MV-4-11 (cell line): Measurements from ENCODE around the gene PLK1.
"Not testable (repeated sequence)": the region's sequence is repeated elsewhere in the genome, so short reads cannot be mapped to it uniquely, and the experiment has no call there.

Source experiments
- DNase-seq: peaks from one replicate; lab custom pipeline; 2025; lab: John Stamatoyannopoulos, UW

Gene PLK1

DNA sequence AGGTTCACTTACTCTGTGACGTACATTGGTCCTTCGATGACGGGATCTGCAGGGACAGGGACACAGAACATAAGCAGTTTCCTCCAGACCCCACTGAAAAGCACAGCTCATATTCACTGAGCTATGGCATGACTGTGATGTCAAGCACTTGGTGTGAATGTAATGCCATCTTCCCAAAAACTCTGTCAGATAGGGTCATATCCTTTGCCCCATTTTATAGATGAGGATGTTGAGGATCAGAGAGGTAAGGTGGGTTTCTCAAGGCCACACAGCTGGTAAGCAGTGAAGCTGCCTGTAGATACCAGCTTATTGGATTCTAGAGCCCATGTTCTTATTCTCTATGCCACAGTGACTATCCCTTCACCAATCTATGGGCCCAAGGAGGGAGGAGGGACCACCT, 31.8 kb downstream of the PLK1 start:
- DNase-seq: no peak

DNA sequence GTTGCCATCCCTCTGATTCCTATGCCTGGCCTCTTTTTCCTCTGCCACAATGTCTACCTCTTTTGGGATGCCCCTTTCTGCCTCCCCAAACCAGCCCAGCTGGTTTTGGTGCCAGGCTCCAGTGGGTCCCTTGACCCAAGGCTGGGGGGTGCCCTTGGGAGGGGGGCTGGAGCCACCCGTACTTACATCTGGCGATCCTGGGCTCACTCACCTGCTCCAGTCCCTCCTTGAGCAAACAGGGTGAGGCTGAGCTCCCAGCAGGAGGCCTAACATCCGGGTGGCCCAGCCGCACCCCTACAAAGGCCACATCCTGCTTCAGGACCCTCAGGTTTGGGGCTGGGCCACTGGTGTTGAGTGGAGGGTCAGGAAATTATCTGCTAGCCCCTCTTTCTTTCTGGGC, 33.1 kb downstream of the PLK1 start:
- no peak for DNase-seq

DNA sequence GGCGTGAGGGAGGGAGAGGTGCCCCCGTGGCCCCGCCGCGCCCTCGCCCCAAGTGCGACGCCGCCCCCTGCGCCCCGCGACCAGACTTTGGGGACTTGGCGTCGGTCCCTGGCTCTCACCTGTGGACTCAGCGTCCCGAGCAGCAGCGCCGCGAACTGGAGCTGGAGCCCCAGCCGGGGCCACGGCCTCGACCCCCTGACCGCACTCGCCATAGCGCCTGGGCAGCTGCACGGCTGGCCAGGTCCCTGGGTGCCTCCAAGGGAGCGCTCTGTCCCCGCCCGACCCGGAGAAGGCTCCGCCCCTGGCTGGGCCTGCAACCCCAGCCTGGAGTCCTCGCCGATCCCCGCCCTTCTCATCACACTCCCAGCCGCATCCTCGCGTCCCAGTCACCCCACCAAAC, 34.3 kb downstream of the PLK1 start, which contains the start of gene ERN2:
Gene ERN2 (minus strand): TSS at position 247 of the 400 bp plus-strand sequence. CDS start 35 bp downstream, at position 212.
- no peak for DNase-seq

DNA sequence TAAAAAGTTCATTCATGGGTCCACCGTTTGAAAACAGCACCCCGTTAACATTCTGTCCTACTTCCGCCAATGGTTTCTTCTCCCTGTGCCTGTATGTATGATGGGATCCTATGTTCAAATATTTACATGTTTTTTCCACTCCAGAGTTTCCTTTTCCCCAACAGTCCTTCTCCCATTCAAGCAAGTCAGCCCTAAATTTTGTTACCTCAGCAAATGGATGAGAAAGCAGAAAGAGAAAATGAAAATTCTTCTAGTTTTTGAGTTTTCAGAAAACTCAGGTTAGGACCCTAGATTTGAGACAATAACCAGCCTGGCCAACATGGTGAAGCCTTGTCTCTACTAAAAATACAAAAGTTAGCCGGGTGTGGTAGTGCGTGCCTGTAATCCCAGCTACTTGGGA, 37.8 kb downstream of the PLK1 start:
- DNase-seq: no peak

DNA sequence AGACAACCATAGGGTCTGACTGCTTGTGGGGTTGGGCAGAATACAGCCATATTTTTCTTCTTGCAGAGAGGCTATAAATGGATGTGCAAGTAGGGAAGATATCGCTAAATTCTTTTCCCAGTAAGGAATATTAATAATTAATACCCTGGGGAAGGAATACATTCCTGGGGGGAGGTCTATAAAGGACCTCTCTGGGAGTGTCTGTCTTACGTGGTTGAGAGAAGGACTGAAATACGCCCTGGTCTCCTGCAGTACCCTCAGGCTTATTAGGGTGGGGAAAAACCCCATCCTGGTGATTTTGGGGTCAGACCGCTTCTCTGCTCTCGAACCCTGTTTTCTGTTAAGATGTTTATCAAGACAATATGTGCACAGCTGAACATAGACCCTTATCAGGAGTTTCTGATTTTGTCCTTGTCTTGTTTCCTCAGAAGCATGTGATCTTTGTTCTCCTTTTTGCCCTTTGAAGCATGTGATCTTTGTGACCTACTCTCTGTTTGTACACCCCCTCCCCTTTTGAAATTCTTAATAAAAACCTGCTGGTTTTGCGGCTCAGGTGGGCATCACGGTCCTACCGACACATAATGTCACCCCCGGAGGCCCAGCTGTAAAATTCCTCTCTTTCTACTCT, 44.0 kb downstream of the PLK1 start:
- not testable (repeated sequence) for DNase-seq

DNA sequence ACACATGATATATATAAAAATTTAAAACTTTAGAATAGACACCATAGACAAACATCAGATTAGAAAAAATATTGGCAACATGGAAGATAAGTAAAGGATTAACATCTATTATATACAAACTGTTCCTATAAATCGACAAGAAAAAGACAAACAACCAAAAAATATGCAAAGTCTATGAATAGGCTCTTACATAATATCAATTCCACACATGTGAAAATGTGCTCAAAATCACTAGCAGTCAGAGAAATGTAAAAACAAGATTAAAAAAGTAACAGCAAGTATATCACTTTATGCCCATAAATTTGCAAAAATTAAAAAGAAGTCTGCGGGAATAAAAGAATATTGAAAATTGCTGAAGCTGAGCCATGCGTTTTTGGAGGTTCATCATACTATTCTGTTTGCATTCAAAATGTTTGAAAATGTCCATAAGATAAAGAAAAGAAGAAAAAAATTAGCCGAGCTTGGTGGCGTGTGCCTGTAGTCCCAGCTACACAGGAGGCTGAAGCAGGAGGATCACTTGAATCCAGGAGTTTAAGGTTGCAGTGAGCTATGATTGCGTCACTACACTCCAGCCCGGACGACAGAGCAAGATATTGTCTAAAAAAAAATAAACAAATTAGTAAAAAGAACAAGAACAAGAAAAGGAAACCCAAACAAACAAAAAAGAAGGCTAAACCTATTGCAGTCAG, 45.6 kb downstream of the PLK1 start:
- DNase-seq: no peak

DNA sequence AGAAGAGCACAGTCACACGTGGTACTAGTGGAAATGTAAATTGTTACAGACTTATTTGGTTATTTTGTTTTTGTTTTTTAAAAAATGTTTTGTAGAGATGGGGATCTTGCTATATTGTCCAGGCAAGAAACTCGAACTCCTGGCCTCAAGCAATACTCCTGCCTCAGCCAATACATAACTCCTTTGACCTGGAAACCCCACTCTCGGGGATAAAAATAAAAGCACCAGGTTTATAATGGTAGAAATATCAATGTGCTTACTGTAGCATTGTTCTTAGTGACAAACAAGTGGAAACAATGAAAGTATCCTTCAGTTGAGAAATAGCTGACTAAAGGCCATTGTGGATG, 46.1 kb downstream of the PLK1 start:
- DNase-seq: no peak

DNA sequence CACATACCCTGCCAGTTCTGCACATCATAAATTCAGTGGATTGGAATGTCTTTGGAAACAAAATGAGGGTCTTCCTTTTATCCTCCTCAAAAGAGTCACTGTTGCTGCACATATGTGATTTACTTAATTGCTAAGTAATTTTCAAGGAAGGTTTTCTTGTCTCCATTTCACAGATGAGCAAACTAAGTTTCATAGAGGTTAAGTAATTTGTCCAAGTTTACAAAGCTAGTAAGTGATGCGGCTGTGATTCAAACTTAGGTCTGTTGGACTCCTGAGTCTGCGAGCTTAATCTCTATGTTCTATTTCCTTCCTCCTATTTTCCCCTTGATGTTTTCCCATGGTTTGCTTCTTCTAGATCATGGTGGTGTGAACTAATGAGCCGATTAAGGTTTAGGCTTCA, 48.0 kb downstream of the PLK1 start:
- no peak for DNase-seq

DNA sequence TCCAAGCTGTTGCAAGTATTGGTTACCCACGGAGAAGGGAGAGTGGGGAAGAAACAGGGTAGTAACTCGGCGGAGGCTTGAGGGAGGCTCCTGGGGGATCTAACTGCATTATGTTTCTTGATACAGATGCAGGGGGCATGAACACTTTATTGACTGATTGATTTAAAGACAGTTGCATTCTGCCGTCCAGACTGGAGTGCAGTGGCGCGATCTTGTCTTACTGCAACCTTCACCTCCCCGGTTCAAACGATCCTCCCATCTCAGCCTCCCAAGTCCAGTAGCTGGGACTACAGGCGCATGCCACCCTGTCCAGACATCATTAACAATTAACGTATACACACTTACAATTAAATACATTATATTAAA, 49.4 kb downstream of the PLK1 start:
- no peak for DNase-seq

DNA sequence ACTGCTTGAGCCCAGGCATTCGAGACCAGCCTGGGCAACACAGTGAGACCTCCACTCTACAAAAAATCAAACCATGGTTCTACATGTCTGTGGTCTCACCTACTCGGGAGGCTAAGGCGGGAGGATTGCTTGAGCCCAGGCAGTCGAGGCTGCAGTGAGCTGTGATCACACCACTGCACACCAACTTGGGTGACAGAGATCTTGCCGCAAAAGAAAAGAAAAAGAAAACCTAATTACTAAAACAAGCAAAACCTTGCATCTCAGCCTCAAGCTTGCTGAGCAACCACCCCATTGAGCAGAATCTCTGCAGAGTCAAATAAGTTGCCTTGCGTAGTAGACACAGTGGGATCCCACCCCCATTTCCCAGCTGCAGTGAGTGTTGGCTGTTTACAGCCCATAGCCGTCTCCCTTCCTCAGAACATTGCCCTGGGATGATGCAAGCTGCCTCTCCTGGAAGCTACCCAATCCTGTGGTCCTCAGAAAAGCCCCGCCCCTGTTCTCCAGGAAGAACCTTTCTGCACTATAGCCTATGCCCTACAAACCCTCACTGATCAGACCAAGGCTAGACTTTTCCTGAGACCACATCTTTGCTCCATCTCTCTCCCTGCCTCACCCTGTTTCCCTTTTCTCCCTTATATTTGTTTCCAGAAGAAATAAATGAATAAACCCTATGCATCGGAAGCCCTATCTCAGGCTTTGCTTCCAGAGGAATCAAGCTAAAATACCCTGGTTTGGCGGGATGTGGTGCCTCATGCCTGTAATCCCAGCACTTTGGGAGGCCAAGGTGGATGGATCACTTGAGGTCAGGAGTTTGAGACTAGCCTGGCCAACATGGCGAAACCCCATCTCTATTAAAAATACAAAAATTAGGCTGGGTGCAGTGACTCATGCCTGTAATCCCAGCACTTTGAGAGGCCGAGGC, 51.1 kb downstream of the PLK1 start:
- peak; percentile 69 for DNase-seq

DNA sequence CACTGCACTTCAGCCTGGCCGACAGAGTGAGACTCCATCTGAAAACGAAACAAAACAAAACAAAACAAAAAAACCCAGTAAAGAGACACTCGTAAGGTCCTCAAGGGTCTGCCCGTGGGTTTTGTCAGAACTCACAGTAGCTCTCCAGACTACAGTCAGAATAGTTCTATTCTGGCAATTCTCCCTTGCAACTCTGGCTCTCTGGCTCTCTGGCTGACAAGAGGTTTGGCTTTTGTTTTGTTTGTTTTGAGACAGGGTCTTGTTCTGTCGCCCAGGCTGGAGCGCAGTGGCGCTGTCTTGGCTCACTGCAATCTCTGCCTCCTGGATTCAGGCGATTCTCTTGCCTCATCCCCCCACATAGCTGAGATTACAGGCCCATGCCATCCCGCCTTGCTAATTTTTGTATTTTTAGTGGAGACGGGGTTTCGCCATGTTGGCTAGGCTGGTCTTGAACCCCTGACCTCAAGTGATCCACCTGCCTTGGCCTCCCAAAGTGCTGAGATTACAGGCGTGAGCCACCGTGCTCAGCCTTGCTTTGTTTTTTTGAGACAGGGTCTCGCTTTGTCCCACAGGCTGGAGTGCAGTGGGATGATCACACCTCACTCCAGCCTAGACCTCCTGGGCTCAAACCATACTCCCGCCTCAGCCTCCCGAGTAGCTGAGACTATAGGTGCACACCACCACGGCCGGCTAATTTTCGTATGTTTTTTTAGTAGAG, 55.6 kb downstream of the PLK1 start:
- DNase-seq: no peak

DNA sequence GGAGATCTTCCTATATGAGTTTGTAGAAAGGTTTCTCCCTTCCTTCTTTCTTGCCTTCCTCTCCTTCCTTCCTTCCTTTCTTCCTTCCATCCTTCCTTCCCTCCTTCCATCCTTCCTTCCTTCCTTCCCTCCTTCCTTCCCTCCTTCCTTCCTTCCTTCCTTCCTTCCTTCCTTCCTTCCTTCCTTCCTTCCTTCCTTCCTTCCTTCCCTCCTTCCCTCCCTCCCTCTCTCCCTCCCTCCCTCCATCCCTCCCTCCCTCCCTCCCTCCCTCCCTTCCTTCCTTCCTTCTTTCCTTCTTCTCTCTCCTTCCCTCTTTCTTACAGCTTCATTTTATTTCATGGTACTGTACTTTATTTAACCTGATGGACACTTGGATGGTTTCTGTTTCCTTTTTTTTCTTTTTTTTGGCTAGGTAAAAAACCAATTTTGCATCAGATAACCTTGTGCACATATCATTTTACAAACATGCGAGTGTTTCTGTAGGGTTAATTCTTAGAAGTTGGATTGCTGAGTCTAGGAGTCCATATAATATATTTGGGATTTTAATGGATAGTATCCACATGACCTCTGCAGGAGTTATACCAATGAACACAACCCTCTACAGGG, 58.8 kb downstream of the PLK1 start:
- not testable (repeated sequence) for DNase-seq

DNA sequence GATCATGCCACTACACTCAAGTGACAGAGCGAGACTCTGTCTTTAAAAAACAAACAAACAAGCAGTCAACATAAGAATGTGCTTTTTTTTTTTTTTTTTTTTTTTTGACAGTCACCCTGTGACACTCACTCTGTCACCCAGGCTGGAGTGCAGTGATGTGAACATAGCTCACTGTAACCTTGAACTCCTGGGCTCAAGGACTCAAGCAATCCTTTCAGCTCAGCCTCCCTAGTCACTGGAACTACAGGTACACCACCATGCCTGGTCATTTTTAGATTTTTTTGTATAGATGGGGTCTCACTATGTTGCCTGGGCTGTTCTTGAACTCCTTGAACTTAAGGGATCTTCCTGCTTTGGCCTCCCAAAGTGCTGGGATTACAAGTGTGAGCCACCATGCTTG, 60.8 kb downstream of the PLK1 start:
- DNase-seq: no peak
